GM19043 (cell line): ENCODE data around the gene FSTL4.

Experiments used
- ATAC-seq: cut with Tn5 transposase; IDR thresholded peaks from one replicate; pipeline ENCODE4 v1.9.1; 2021; ENCODE audit warnings: low read depth; ENCODE audit not compliant: unreplicated experiment

Gene FSTL4

DNA sequence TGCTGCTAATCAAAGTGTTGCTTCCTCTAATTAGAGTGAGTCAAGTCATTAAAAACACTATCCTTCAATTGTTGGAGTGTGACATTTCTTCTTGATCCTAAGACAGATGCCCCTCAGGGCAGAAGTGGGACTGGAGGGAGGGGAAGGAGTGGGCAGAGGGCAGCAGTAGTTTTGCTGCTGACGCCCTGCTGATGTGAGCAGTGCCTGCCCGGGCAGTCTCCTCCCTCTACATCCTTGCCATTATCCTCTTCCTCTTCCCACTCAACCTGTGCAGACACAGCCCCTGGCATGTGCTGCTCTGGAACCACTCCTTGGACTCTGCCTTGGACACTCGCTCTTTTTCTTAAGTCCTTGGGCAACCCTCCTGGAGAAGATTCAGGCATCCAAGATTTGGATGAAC lies 328.0 kb downstream of the FSTL4 start:
- no peak for ATAC-seq

DNA sequence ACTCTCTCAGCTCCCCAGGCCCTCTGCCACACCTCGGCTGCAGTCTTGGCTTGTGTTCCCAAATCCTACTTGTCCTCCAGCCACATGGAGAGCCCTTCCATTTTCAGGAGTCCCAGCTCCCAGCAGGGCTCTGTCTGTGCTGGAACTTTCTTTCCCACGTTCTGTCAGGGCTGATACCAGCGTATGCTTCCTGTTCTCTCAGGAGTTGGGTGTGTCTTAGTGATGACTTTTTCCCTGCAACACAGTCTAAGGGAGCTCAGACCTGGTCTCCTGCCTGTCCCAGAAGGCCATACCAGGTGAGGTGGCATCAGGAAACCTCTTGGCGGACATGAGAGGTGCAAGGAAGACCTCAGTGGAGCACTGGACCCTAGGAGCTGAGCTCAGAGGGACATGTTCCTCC lies 334.0 kb downstream of the FSTL4 start:
- no peak for ATAC-seq

DNA sequence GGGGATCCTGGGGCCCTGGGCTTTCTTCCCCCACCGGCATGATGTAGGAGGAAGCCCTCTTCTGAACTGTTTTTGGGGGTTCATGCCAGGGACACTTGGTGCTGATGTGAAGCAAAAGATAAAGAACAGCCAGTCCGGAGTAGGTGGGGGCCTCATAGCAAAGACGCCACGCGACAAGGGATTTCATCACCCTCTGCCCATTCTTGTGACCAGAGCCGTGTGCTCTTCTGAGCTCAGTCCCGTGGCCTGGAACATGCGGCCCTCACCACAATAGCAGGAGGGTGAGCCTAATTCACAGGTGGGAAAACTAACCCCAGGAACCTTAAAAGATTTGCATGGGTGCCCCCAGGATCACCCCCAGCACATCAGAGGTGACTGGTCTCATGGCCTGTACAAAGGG lies 334.6 kb downstream of the FSTL4 start:
- no peak for ATAC-seq

DNA sequence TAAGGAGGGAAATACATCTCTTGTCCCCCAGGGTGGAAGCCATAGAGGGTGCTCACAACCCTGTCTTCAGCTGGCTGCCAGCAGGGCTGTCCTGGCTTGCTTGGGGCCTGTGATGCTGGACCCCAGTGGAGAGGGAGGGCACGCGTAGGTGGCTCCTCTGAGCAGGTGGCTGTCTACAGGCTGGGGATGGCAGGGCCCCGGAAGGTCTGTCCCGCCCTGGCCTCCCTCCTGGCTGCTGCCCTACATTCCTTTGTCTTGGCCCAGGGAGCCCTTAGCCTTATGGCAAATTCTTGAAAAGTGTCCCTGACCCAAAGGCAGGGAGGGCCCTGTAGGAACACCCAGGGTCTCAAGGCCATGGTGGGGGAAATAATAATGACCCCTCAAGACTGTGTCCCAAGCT lies 336.2 kb downstream of the FSTL4 start:
- no peak for ATAC-seq

DNA sequence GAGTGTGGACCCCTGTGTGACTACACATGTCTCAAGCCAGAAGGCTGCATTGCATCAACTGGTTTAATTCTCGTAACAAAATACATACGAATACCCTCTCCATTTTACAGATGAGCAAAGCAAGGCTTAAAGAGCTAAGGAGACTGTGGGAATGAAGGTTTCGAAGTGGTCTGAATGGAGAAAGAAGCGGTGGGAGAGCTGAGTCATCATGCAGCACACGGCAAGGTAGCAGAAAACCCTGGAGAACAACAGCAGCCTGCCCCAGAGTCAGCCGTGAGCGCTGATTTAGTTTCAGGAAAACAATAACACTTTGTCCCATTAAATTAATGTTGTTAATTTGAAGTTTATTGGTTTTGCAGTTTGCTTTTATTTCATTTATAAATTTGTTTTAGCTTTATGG lies 336.7 kb downstream of the FSTL4 start:
- ATAC-seq = no peak

DNA sequence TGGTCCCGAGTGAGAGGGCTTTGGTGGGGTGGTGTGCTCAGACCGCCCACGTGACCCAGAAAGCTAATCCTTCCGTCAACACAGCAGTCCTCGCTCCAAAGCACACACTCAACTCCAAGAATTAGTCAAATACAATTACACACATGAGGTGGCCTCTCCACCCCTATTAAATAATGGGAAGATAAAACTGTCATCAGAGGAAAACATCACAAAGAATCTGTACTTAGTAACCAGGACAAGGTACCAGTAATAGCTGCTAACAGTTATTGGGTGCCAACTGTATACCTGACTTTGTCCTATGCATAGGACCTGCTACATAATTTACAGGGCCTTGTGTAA lies 337.8 kb downstream of the FSTL4 start:
- ATAC-seq = no peak

DNA sequence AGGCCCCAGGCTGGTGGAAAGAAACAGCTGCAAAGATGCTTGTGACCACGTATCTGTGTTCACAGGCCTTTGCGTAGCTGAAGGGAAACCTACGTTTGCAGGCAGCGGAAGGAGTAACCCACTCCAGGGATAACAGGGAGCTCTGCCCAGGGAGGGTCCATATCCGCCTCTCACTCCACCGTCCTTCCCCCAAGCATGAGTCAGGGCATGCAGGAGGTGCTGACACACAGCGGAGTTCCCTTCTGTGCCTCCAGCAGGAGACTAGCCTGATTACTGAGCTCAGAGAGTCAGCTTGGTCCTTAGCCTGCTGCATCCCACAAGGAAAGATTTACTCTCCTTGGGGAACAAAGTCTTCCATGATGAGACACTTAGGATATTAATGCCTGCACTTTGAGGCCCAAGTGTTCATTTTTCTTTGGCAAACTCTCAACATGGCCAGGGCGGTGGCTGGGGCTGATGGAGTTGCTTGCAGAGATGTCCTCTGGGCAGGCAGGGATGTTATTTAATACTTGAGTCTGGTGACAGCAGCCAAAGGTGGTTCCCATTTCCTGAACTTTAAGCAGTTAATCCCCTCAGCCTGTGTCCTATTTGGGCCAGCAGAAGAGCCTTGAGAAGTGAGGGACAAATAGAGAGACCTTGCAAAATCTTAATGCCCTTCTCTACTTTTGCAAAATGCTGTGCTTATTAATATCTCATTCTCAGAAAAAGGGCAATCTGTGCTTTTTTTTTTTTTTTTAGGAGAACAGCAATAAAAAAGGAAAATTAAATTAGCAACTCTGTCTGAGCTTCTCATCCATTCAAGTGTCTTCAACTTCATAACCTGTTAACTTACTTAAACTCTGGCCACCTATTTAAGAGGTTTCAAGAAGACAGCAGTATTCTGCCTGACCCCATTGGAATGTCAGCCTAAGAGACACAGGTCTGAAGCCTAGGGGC lies 338.4 kb downstream of the FSTL4 start:
- no peak for ATAC-seq

DNA sequence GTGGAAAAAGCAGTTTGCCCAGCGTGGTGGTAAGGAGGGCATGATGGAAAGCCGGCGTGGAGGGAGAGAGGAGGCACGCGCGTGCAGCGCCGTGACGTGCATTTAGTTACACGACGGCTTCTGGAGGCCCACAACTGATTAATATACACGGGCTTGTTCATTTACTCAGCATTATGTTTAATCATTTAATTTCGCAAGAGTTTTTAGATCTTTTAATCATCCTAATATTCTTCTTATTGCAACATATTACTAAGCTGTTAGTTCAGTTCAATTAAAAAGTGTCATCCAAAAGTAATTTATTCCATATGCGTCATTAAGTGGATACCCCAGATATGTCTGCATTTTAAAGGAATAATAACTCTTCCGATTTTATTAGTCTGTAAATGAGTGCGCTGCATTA lies 340.0 kb downstream of the FSTL4 start:
- no peak for ATAC-seq

DNA sequence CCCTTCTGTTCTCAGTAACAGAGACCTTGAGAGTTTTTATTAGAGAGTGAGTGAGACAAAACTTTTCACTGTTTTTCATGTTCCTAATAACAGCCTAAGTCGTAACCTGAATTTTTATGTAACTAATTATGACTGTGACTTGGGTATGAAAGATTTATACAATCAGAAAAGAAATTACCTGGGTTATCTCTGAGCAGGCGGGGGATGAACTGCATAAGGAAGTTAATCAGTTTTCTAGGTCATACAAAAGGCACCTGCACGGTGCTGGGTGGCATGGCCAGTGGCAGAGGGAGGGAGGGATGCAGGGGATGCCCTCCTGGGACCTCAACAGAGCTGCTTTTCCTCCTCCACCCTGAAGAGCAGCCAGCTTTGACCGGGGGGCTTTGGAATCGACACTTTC lies 340.7 kb downstream of the FSTL4 start:
- ATAC-seq = no peak

DNA sequence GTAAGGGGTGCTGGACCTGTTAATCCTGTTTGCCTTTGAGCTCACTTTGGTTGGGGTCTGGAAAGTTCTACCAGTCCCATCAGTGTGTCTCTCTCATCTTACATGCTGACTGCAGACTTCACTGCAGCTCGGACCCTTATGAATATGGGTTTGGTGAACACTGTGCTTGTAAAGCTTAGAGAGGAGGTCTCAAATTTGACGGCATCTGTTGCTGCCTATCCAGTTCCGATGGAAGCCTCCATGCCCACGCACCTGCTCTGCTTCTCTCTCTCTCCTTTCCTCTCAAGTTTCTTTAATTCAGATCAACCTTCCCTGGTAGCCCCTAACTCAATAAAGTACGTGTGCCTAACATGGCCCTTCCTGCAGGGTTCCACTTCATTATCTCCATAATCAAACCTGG lies 342.6 kb downstream of the FSTL4 start:
- ATAC-seq = no peak

DNA sequence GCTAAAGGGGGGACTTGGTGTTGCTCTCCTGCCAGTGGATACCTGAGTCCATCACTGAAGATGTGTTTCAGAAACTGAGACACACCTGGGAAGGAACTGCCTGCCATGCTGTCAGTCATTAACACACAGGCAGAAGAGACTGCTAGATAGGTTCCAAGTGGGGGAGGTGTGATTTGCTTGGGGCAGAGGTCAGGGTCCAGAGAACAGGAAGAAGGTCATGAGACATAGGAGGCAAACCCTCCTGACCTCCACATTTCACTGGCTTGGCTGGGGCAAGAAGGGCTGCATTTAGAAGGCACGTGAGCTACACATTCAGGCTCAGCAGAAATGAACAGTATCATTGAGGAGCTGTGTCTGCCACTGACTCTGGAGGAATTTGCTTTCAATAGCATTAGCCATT lies 344.7 kb downstream of the FSTL4 start:
- ATAC-seq = no peak

DNA sequence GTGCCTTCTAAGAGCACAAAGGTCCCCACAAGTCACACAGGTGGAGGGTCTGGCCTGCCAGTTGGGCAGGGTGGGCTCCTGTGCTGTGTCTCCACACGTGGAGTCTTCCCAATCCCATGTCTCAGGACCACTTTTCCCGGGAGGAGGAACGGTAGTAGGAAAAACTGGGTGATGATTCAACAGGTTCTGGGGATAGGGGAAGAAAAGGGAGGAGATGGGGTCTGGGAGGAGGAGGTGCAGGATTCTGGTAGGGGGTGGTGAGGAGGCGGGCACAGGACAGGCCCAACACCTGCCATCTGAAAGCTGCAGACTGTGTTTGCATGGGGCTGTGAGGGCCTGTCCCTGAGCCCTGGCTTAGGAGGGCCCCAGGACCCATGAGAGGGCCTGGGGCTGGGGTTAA lies 345.4 kb downstream of the FSTL4 start:
- ATAC-seq = no peak

DNA sequence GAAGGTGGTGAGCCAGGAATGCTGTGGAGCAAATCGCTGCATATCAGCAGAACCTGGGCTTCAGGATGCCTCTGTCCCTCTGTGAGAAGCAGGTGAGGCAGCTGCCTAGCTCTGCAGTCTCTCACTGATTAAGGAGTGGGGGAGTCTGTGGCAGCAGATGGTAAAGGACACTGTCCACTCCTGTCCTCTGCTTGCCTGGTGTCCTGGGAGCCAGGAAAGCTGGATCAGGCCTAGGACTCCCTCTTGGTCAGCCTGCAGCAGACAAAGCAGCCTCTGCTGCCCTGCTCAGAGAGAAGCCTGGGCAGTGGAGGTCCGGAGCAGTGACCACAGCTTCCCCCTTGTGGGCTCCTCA lies 345.8 kb downstream of the FSTL4 start:
- no peak for ATAC-seq

DNA sequence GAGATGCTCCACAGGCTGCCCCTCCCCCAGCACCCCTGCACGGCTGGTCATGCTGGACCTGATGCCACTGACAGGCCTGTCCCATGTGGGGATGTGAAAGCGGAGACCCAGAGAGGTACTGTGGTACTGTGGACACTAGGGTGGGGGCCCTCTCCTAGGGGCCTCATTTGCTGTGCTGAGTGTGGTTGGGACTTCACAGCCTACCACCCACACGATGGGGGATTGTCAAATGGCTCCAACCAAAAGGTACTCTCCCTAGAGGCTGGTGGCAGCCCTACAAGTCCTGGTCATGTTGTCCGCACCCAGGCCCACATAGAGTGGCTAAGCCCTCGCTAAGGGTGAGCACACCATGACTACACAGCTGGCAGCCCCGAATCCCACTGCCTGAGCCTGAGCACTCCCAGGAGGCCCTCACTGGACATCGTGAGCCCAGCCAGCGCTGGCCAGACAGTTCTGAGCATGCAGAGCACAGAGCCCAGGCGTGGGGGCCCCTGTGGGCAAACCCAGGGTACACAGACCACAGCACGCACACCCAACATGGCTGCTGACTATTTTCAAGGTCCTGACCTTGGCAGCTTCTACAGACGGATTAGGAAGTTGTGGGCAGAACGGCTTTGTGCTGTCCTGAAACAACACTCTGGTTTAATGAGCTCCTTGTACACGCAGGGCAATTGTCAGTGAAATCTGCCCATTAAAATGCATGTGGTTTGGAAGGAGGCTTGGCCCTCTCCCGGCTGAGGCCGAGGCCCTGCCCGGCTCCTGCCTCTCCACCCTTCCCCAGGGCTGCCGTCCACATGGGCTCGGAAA lies 346.4 kb downstream of the FSTL4 start:
- ATAC-seq = no peak

DNA sequence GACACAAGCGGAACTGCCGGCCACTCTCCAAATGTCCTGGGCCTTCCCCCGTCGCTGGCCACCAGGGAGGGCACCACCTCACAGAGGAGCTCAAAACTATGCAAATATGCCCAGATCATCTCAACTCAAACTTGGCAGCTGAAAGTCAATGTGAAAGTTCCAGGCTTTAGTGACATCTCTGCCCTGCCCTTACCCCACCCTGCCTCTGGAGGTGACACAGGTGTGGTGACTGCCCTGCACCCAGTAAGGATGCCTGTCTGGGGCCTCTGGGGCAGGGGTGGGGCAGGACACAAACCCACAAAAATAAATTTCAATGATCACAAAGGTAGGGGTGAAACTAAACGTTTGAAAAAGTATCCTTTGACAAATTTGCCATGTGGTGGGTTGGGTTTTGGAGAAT lies 347.1 kb downstream of the FSTL4 start:
- no peak for ATAC-seq

DNA sequence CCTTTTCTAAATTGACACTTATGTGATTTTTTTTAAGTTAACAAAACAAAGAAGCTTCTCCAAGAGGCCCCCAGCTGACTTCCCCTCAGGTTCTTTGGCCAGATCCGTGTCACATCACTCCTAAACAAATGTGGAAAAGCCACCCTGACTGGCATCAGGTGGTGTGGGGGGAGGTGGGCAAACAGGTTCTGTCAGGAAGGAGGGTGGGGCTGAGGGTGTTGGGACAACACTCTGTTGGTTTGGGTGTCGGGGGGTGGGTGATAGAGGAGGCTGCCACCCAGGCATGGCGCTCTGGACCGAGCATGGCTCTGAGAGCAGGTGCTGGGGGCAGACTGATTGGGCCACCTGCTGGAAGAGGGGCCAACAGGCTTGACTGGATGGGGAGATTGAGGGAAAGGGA lies 349.7 kb downstream of the FSTL4 start:
- ATAC-seq = no peak

DNA sequence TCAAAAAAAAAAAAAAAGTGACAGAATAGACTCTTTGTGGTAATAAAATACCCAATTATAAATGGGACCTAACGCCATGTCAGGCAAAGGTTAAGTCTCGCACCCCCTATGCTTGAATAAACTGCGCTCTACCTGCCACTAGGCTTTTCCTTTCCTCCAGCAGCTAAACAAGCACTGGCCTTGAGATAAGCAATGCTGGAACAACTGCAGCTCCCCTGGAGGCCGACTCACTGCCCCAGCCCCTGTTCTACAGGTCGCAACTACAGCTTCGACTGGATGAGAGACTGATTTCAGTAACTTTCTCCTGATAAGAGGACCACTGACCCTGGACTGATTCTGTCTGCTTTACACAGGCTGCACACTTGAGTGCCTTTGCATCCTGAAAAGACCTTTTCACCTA lies 350.3 kb downstream of the FSTL4 start:
- ATAC-seq = no peak

DNA sequence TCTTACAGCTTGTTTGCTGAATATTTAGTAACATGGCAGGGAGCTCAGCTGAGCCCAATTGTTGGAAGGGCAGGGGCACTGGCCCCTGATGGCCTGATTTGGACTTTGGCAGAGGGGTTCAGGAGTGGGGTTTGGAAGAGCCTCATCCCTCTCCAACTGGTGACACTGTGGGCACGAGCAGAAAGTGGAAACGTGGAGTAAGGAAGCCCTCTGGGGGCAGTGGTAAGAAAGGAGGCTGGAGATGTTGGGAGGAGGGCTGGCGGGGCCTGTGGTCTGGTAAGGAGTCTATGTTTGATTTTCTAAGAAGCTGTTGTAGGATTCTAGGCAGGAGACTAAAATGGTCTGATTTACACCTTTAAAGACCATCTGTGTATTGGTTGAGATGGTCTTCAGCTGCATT lies 351.6 kb downstream of the FSTL4 start:
- ATAC-seq = no peak

DNA sequence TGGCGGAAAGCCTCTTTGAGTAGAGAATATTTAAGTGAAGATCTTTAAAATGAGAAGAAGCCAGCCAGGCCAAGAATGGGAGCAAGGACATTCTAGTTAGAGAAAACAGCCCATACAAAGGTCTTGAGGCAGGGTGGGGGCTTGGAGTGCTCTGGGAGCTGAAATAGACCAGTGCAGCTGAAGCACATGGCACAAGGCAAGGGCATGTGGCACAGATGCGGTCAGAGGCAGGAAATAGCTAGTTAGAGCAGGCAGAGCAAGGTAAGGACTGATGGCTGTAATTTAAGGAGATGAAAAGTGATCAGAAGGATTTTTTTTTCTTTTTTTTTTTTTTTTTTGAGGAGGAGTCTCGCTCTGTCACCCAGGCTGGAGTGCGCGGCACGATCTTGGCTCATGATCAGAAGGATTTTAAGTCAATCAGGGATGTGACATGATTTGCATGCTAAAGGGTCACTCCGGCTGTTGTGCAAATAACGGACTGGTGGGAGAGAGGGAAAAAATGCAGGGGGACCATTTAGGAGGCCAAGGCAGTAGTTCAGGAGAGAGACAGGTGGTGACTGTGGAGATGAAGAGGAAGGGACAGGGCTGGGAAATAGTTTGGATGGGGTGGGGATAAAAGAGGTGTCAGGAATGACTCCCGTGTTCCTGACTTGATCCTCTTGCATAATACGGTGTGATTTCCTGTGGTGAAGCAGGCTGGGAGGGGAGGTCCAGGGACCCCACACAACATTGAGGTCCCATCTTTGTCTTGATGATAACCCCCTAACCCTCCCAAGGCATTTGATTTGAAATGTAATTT lies 352.9 kb downstream of the FSTL4 start:
- no peak for ATAC-seq

DNA sequence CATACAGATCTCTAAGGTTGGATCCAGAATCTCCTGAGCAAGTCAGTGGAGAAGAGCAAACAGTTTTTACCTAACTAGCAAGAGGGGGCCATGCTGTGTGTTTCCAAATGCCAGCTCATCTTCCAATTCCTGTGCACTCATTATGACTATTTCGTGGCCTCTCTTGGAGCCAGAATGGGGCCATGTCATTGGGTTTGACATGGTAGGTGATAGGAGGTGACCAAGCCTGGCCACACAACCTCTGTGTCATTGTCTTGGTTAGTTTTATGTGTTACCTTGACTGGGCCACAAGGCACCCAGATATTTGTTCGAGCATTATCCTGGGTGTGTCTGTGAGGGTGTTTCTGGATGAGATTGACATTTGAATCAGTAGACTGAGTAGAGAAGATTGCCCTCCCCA lies 354.4 kb downstream of the FSTL4 start:
- ATAC-seq = no peak

DNA sequence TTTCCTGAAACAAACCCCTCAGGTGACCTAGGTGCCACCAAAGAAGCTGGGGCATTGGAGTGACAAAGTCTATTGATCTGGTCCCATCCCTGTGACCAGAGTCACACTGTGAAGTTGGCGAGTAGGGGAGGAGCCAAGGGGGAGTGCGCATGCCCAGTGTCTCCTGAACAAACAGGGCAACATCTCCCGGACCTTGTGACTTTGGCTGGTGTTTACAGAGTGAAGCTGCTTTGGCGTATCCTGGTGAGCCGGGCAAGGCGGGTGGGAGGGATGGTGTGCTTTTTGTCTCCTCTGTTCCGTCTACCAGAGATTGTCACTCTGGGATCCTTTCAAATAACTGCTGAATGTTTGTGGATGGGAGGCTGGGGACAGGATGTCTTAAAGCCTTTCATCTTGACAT lies 356.1 kb downstream of the FSTL4 start:
- ATAC-seq = no peak
